ENCODE results near the gene SRBD1.

SRBD1 gene

DNA sequence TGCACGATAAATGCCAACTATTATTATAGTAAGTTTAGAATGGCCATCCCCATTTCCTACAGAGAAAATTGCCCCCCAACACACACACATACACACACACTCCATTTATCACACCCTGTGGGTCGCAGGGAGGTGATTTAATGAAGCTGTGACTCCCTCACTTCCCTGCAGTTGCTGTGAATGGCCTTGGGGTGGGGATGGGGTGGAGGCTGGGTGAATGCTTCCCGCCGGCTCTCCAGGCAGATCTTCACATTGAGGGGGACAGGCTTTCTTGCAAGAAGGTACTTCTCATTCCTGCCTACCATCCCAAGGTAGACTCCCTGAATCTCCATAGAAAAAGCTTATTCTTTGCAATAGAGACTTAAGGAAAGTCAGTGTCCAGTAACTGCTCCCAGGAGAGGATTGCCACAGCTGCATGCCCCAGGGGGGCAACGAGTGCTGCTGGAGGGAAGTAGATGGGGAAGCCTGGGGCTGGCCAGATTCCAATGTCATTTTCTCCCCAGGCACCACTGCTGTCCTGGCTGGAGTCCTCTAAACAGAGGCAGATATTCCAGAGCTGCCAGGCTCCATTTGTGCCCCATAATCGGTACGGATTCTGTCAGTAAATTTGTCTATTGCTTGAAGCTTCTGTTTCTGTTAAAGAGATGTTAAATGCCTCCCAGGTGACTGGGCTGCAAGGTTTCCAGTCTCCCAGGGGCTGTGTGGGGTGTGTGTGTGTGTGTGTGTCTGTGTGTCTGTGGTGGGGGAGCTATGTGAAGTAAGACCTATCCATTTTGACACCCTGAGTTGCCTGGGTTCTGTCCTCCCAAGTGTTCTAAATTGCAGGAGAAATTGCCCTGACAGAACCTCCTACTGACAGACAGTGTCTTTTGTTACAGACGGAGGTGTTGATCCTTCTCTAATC, 265.5 kb downstream of the SRBD1 start:
- DNase-seq = no peak

GRCh38 chr2:45344502-45344901, 266.6 kb downstream of the SRBD1 start:
- no peak for DNase-seq

GRCh38 chr2:45344071-45344470, 267.0 kb downstream of the SRBD1 start:
- no peak for DNase-seq

- no peak for DNase-seq
Observed at GRCh38 chr2:45343251-45344017, 267.6 kb downstream of the SRBD1 start.

DNA sequence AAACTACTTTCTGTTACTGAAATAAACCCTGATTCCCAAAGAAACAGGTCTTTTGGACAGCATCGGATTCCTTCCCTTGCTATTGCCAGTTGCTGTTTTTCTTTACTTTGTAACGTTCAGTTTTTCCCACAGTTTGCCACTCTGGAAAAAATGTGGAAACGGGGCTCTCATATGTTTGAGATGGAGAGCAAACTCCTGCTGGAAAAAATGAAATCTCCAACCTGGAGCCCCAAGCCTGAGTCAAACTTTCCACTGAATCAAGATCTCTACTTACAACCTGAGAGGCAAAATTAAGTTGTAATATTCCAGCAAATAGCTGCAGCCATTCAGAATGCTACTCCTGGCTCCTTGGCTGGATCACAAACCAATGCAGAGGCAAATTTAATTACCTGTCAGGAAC, 270.7 kb downstream of the SRBD1 start:
- no peak for DNase-seq

DNA sequence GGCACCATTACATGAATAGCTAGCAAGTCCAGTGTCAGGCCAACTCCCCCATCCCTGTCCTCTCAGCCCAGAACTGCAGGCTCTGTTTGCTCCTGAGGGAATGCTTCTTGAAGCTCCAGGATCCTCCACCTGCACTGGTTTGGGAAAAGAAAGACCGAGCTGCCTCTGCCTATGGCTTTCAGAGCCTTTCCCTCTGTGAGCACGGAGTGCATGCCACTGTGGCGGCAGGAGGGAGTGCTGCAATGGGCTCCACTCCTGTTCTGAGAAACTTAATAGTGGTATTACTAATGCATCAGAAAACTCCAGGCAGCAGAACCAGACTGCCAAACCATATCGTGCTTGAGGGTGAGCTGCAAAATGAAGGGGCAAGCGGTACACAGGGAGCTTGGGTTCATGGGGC, 271.8 kb downstream of the SRBD1 start:
- no peak for DNase-seq

Measured in kidney glomerular epithelial cell (primary cell).